ENCODE results near the gene FKBP7. TPM values are rescaled to one million over a fixed set of nuclear protein-coding genes. Genes with fewer than 3 reads are reported as not detected.
A peak's percentile ranks its signal among the peaks of the same experiment; 100 is the strongest.

FKBP7 gene
- total and polyA plus RNA-seq, 2 of the 13 experiments (the other 11 are each of a cell fraction or from before 2014, with no cell fraction given), result 12.4 to 14.8 TPM

GRCh38 chr2:178450774-178451525 is 27.4 kb downstream of the FKBP7 start, which contains the start of the genes PJVK and PRKRA (continued):
- no peak for TF ChIP-seq JUND (CRISPR knock-in tag; IDR thresholded peaks at IDR 0.05)
- 0 out of 2 replicates have a peak, but pooled peaks have one; percentile 44 for TF ChIP-seq ZNF33B (CRISPR knock-in tag; IDR thresholded peaks at IDR 0.05)
- no peak; the same call in none of the 2 replicates for TF ChIP-seq ONECUT2 (CRISPR knock-in tag; IDR thresholded peaks at IDR 0.05)
- TF ChIP-seq ZZZ3 (CRISPR knock-in tag; IDR thresholded peaks at IDR 0.05; ENCODE audit: borderline replicate concordance), result peak; percentile 31
- no peak for TF ChIP-seq CEBPZ (IDR thresholded peaks at IDR 0.05; ENCODE audit: low read length)
- TF ChIP-seq NFIB (CRISPR knock-in tag; IDR thresholded peaks at IDR 0.05; ENCODE audit: borderline replicate concordance), result no peak
- TF ChIP-seq ZNF574 (CRISPR knock-in tag; IDR thresholded peaks at IDR 0.05), result peak; percentile 93
- TF ChIP-seq TP53 (CRISPR knock-in tag; conservative IDR thresholded peaks at IDR 0.05), result no peak
- no peak for TF ChIP-seq CEBPG (CRISPR knock-in tag; IDR thresholded peaks at IDR 0.05)
- peak; percentile 29; the same call in 1 of the 2 replicates for TF ChIP-seq HCFC1 (IDR thresholded peaks at IDR 0.05; ENCODE audit: low read depth, low read length)
- TF ChIP-seq ZSCAN22 (CRISPR knock-in tag; IDR thresholded peaks at IDR 0.05), result peak; percentile 71; the same call in 1 of the 2 replicates
- no peak for TF ChIP-seq SIX1 (CRISPR knock-in tag; IDR thresholded peaks at IDR 0.05; ENCODE audit: borderline replicate concordance)
- TF ChIP-seq REL (CRISPR knock-in tag; conservative IDR thresholded peaks at IDR 0.05), result peak; percentile 90
- no peak for TF ChIP-seq ZSCAN30 (CRISPR knock-in tag; IDR thresholded peaks at IDR 0.05)
- TF ChIP-seq ZNF333 (CRISPR knock-in tag; IDR thresholded peaks at IDR 0.05; ENCODE audit: borderline replicate concordance), result peak; percentile 93
- TF ChIP-seq JDP2 (CRISPR knock-in tag; IDR thresholded peaks at IDR 0.05; ENCODE audit: borderline replicate concordance), result no peak
- peak; percentile 19; the same call in 1 of the 2 replicates for TF ChIP-seq ZNF773 (CRISPR knock-in tag; IDR thresholded peaks at IDR 0.05; ENCODE audit: borderline replicate concordance)
- TF ChIP-seq TFDP2 (CRISPR knock-in tag; IDR thresholded peaks at IDR 0.05), result peak; percentile 77
- peak; percentile 65 for TF ChIP-seq PITX1 (CRISPR knock-in tag; IDR thresholded peaks at IDR 0.05)
- no peak; the same call in 1 of the 2 replicates for TF ChIP-seq ELF1 (CRISPR knock-in tag; IDR thresholded peaks at IDR 0.05)
- peak; percentile 86 for TF ChIP-seq ELF4 (CRISPR knock-in tag; IDR thresholded peaks at IDR 0.05; ENCODE audit: borderline replicate concordance)
- TF ChIP-seq ZNF430 (CRISPR knock-in tag; IDR thresholded peaks at IDR 0.05), result peak; percentile 86
